H9 (cell line): ENCODE measurements around the gene RHBDL1. TPM values are rescaled to one million over a fixed set of nuclear protein-coding genes. Genes with fewer than 3 reads are reported as not detected.

Experiments used
- DNase-seq: peaks from one replicate; pipeline ENCODE4 v3.0.0-alpha.2; 2017
- H2AFZ ChIP-seq: one replicate; pipeline ENCODE4 v1.6.1; 2013; ENCODE audit warnings: mild to moderate bottlenecking, low read length, control low read depth, moderate library complexity
- H2AK5ac ChIP-seq: 2 replicates; pipeline ENCODE4 v1.6.1; 2013; ENCODE audit warnings: low read length, control low read depth, mixed read lengths; ENCODE audit not compliant: insufficient read length
- H2BK120ac ChIP-seq: one replicate; pipeline ENCODE4 v1.6.1; 2013; ENCODE audit warnings: low read depth, mild to moderate bottlenecking, low read length, control low read depth, inconsistent platforms; ENCODE audit not compliant: poor library complexity, severe bottlenecking
- H2BK12ac ChIP-seq: 2 replicates; pipeline ENCODE4 v1.6.1; 2013; ENCODE audit warnings: low read length, control low read depth, mixed read lengths, low read depth; ENCODE audit not compliant: insufficient read length
- H2BK15ac ChIP-seq: 2 replicates; pipeline ENCODE4 v1.6.1; 2013; ENCODE audit warnings: low read depth, low read length, control low read depth
- H2BK20ac ChIP-seq: one replicate; pipeline ENCODE4 v1.6.1; 2013; ENCODE audit warnings: low read depth, mild to moderate bottlenecking, low read length, control low read depth, inconsistent platforms; ENCODE audit not compliant: poor library complexity, severe bottlenecking
- H2BK5ac ChIP-seq: 2 replicates; pipeline ENCODE4 v1.6.1; 2013; ENCODE audit warnings: low read length, control low read depth, mixed read lengths; ENCODE audit not compliant: insufficient read length
- H3K14ac ChIP-seq: 2 replicates; pipeline ENCODE4 v1.6.1; 2013; ENCODE audit warnings: low read length, control low read depth; ENCODE audit not compliant: insufficient read depth
- H3K18ac ChIP-seq: 2 replicates; pipeline ENCODE4 v1.6.1; 2013; ENCODE audit warnings: low read depth, mild to moderate bottlenecking, mixed read lengths, low read length, control low read depth; ENCODE audit not compliant: insufficient read length
- H3K23ac ChIP-seq: 2 replicates; pipeline ENCODE4 v1.6.1; 2013; ENCODE audit warnings: low read length, control low read depth, mixed read lengths, low read depth; ENCODE audit not compliant: insufficient read length
- H3K23me2 ChIP-seq: 2 replicates; pipeline ENCODE4 v1.6.1; 2013; ENCODE audit warnings: low read depth, mild to moderate bottlenecking, mixed read lengths, low read length, control low read depth; ENCODE audit not compliant: insufficient read length, poor library complexity, severe bottlenecking
- H3K27ac ChIP-seq: 2 replicates; pipeline ENCODE4 v1.5.1; 2013; ENCODE audit warnings: low read length, control low read depth, mixed read lengths, low read depth; ENCODE audit not compliant: insufficient read length
- H3K27me3 ChIP-seq: 2 replicates; pipeline ENCODE4 v1.6.1; 2013; ENCODE audit warnings: low read length, control low read depth, inconsistent platforms; ENCODE audit not compliant: insufficient read depth
- H3K4ac ChIP-seq: 2 replicates; pipeline ENCODE4 v1.6.1; 2013; ENCODE audit warnings: low read depth, mild to moderate bottlenecking, control low read depth, inconsistent platforms, low read length, moderate library complexity
- H3K4me1 ChIP-seq: 2 replicates; pipeline ENCODE4 v1.6.1; 2013; ENCODE audit warnings: low read length, control low read depth, inconsistent platforms; ENCODE audit not compliant: insufficient read depth
- H3K4me2 ChIP-seq: 2 replicates; pipeline ENCODE4 v1.6.1; 2013; ENCODE audit warnings: low read length, control low read depth, mixed read lengths; ENCODE audit not compliant: insufficient read length, insufficient read depth
- H3K56ac ChIP-seq: 2 replicates; pipeline ENCODE4 v1.6.1; 2013; ENCODE audit warnings: low read depth, mild to moderate bottlenecking, mixed read lengths, low read length, control low read depth; ENCODE audit not compliant: insufficient read length
- H3K79me1 ChIP-seq: 2 replicates; pipeline ENCODE4 v1.6.1; 2013; ENCODE audit warnings: low read depth, mild to moderate bottlenecking, moderate library complexity, low read length, control low read depth, inconsistent platforms; ENCODE audit not compliant: insufficient read depth, poor library complexity, severe bottlenecking
- H3K79me2 ChIP-seq: 2 replicates; pipeline ENCODE4 v1.6.1; 2013; ENCODE audit warnings: low read length, control low read depth, inconsistent platforms; ENCODE audit not compliant: insufficient read depth
- H3K9ac ChIP-seq: 2 replicates; pipeline ENCODE4 v1.6.1; 2013; ENCODE audit warnings: low read length, control low read depth, mixed read lengths; ENCODE audit not compliant: insufficient read length; ENCODE audit errors: extremely low read depth
- H3K9me3 ChIP-seq: one replicate; pipeline ENCODE4 v1.6.1; 2013; ENCODE audit warnings: low read depth, low read length, inconsistent platforms; ENCODE audit not compliant: control insufficient read depth
- H3T11ph ChIP-seq: one replicate; pipeline ENCODE4 v1.6.1; 2013; ENCODE audit warnings: mild to moderate bottlenecking, low read length, control low read depth, inconsistent platforms
- H4K20me1 ChIP-seq: one replicate; pipeline ENCODE4 v1.6.1; 2013; ENCODE audit not compliant: control insufficient read depth, insufficient read length, insufficient read depth
- H4K5ac ChIP-seq: 2 replicates; pipeline ENCODE4 v1.6.1; 2013; ENCODE audit warnings: low read depth, mild to moderate bottlenecking, mixed read lengths, low read length, control low read depth; ENCODE audit not compliant: insufficient read length
- H4K8ac ChIP-seq: replicated peaks from 2 replicates; pipeline ENCODE4 v1.6.1; 2013; ENCODE audit warnings: low read length, control low read depth, mixed read lengths, low read depth; ENCODE audit not compliant: insufficient read length
- H4K91ac ChIP-seq: 2 replicates; pipeline ENCODE4 v1.6.1; 2013; ENCODE audit warnings: low read depth, mild to moderate bottlenecking, moderate library complexity, mixed read lengths, low read length, control low read depth; ENCODE audit not compliant: insufficient read length
- H3K27ac Mint-ChIP-seq, 3 experiments: 2 replicates in 2 of 3; 3 replicates in 1 of 3; pipeline ENCODE4 v1.8.0; 2020 to 2021; ENCODE audit warnings: mixed read lengths in 3 of 3, mild to moderate bottlenecking in 1 of 3, moderate library complexity in 1 of 3
- H3K27me3 Mint-ChIP-seq: 2 replicates; pipeline ENCODE4 v1.8.0; 2021; ENCODE audit warnings: low read depth, mild to moderate bottlenecking, moderate library complexity, mixed read lengths
- H3K36me3 Mint-ChIP-seq, 3 experiments: 2 replicates in 2 of 3; 3 replicates in 1 of 3; pipeline ENCODE4 v1.8.0; 2020 to 2021; ENCODE audit warnings: low read depth in 3 of 3, mixed read lengths in 3 of 3; ENCODE audit not compliant: insufficient read depth in 1 of 3
- H3K4me1 Mint-ChIP-seq, 2 experiments: 2 replicates each; pipeline ENCODE4 v1.8.0; 2020; ENCODE audit warnings: mixed read lengths in 2 of 2
- H3K4me3 Mint-ChIP-seq, 2 experiments: 2 replicates in 1 of 2; 3 replicates in 1 of 2; pipeline ENCODE4 v1.8.0; 2020 to 2021; ENCODE audit warnings: mild to moderate bottlenecking in 2 of 2, mixed read lengths in 2 of 2, moderate library complexity in 1 of 2
- H3K9me3 Mint-ChIP-seq, 2 experiments: 2 replicates in 1 of 2; 3 replicates in 1 of 2; pipeline ENCODE4 v1.8.0; 2020; ENCODE audit warnings: mild to moderate bottlenecking in 2 of 2, mixed read lengths in 2 of 2, moderate library complexity in 1 of 2
- CTCF ChIP-seq: fragments of 200-600 bp; sonication (generic); conservative IDR thresholded peaks from 3 replicates; pipeline ENCODE4 v1.8.0; 2021; ENCODE audit warnings: antibody characterized with exemption, mild to moderate bottlenecking
- WGBS: extraction: QIAGEN DNeasy Blood & Tissue Kit; methylation state at CpG from one replicate; pipeline ENCODE4 v1.1.7; 2013; ENCODE audit warnings: missing lambda C conversion rate, low lambda C conversion rate, mixed read lengths; ENCODE audit not compliant: insufficient read length; ENCODE audit errors: extremely low coverage; 5-methylcytosine and 5-hydroxymethylcytosine counted together
- total RNA-seq: library from RNA; stranded (reverse); gene quantifications from 2 replicates; pipeline ENCODE4 v1.2.1, GENCODE V29; 2021

Gene RHBDL1
- total RNA-seq, 1 experiment from 2014 or later, result 7.6 TPM

GRCh38 chr16:660459-661183, 14.8 kb upstream of the RHBDL1 start:
- Histone ChIP-seq H3K23me2 (no peaks in the 10 kb centered on the region), H4K5ac (no peak overlapping the region), H3K79me2 (no peaks in the 10 kb centered on the region), H3K4me1 (no peaks in the 10 kb centered on the region; the same call in 1 of the 2 replicates), H3K79me1 (no peaks in the 10 kb centered on the region), H3K27ac (no peak overlapping the region), H3K14ac (no peak overlapping the region), H3K23ac (no peak overlapping the region), H4K20me1 (no peaks in the 10 kb centered on the region), H2AK5ac (no peak overlapping the region), H2AFZ (no peak overlapping the region), H3K4ac (no peak overlapping the region), H3T11ph (no peak overlapping the region), H2BK120ac (no peak overlapping the region), H3K9me3 (no peaks in the 10 kb centered on the region), H2BK12ac (no peak overlapping the region), H2BK15ac (no peak overlapping the region; the same call in 1 of the 2 replicates), H2BK20ac (no peak overlapping the region), H3K27me3 (no peaks in the 10 kb centered on the region), H3K4me2 (no peak overlapping the region), H2BK5ac (no peak overlapping the region), H3K18ac (peak overlapping the region; percentile 50), H3K56ac (no peak overlapping the region), H4K8ac (no peak overlapping the region), H4K91ac (no peak overlapping the region), H3K9ac (no peak overlapping the region)
- peak; percentile 72 for TF ChIP-seq CTCF
- no peaks in the 10 kb centered on the region for H3K27me3 Mint-ChIP-seq
- no peak overlapping the region for H3K27ac Mint-ChIP-seq
- H3K9me3 Mint-ChIP-seq, result no peaks in the 10 kb centered on the region
- no CpG with 5 or more reads among the region's 43 CpGs for WGBS
- H3K36me3 Mint-ChIP-seq, result peaks cover 2 to 13% (median 8%) of the 10 kb centered on the region in 3 experiments; a peak in 5 of 7 replicates
- peak; percentile 95 for DNase-seq
- peaks cover 0 to 5% of the 10 kb centered on the region in 2 experiments; a peak in 2 of 4 replicates for H3K4me1 Mint-ChIP-seq
- peak overlapping the region in 1 of 2 experiments; percentile 62; a peak in 1 of 5 replicates for H3K4me3 Mint-ChIP-seq
